ENCODE data around the gene AURKB.
"Not testable (repeated sequence)": the region's sequence is repeated elsewhere in the genome, so short reads cannot be mapped to it uniquely, and the experiment has no call there.

Gene AURKB

DNA sequence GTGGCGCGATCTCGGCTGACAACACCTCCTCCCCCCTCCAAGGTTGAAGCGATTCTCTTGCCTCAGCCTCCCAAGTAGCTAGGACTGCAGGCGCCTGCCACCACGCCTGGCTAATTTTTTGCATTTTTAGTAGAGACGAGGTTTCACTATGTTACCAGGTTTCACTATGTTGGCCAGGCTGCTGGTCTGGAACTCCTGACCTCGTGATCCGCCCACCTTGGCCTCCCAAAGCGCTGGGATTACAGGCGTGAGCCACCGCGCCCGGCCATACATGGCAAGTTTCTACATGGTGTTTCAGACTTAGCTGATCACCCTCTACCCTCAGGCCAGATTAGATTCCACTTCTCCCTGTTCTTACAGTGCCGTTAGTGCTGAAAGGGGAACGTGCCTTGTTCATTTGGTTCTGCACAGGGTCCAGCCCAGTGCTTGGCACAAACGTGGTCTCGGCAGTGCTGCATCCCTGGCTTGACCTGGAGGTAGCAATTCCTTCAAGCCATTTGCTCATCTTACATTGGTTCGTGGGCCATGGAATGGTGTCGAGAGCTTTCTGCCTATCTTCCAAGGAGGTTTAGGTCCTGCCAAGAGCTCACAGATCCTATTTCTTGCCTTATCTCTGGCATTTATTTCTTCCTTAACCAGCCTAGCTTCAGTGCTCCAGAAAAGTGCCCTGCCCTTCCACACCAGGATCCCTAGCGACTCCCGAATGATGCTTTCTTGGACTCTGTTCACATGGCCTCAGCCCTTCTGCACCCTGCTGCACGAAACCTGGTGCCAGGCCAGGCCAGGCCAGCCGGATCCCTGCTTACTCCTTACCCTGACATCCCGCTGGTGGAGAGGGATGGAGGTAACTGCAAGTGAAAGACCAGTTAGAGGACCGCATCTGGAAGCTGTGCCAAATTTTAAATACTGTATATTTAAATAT lies 14.8 kb upstream of the AURKB start:
- no peak for DNase-seq (ENCODE audit: low spot score)

DNA sequence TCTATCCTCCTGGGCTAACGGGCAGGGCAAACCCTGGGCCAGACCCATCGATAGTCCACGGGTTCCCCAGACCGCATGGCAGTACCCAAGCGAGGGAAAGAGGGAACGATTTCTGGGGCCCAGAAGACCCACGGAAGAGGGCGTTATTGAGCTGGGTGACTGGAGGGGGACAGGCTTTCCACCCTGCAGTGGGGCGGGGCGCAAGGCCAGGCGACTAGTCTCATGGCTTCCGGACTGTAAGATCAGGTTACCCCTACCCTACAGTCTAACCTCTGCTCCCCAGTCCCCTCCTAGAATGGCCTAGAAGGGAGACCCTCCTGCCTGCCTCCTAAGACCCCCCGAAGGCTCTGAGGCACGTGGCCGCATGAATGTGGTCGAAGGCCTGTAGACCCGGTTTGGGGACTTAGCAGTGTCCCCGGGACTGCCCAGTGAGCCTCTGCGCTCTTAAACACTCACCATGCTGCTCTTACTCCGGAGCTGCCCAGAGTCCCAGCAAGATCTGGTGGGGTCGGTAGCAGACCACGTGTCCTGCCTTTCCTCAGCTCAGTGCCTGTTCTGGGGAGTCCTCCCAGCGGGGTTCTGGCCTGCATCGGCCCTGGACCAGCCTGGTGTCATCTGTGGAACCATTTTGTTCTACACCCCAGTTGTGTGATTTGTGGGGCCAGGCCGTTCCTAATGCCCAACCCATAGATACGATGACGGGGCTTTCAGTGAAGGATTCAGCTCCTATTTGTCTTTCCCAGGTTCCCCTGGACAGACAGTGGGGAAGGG lies 13.2 kb upstream of the AURKB start:
- peak; percentile 90 for DNase-seq (ENCODE audit: low spot score)

DNA sequence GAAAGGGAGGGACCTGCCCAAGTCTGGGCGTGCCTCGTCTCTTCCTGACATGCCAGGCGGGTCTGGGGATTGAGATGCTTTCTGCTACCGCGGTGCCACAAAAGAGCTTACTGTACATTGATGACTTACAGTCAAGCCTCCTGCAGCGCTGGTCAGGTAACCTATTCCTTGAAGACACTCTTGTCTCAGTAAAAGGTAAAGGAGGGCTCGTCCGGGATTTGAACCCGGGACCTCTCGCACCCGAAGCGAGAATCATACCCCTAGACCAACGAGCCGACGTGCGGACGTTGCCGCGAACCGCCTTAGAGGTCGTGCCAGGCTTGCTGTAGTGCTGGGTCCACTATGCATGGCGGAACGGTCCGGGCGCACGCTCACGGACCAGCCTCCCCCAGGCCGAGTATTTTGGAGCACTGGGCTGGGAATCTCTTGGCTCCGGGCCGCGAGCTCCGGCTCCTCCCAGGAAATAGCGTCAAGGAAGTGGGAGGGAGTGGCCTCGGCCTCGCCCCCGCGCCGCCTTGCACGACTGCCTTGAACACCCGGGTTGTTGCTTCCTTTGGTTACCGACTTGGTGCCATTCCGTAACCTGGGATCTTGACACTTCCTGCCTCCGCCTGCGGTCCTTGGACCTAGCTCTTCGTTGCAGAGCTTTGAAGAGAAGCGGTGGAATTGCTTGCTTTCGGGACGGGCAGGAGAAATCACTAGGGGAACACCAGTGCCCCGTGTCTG lies 12.4 kb upstream of the AURKB start:
- DNase-seq (ENCODE audit: low spot score): peak; percentile 94

DNA sequence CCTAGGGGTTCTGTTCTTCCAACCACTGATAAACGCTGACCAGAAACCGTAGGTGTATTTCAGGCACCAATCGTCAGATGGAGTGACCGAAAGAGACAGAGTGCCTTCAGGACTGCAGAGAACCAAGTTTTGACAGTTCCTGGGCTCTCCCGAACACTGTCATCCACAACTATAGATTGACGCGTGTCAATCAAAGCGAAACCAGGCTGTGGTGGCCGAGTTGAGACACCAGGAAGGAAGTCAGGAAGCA lies 11.9 kb upstream of the AURKB start:
- peak; percentile 94 for DNase-seq (ENCODE audit: low spot score)

DNA sequence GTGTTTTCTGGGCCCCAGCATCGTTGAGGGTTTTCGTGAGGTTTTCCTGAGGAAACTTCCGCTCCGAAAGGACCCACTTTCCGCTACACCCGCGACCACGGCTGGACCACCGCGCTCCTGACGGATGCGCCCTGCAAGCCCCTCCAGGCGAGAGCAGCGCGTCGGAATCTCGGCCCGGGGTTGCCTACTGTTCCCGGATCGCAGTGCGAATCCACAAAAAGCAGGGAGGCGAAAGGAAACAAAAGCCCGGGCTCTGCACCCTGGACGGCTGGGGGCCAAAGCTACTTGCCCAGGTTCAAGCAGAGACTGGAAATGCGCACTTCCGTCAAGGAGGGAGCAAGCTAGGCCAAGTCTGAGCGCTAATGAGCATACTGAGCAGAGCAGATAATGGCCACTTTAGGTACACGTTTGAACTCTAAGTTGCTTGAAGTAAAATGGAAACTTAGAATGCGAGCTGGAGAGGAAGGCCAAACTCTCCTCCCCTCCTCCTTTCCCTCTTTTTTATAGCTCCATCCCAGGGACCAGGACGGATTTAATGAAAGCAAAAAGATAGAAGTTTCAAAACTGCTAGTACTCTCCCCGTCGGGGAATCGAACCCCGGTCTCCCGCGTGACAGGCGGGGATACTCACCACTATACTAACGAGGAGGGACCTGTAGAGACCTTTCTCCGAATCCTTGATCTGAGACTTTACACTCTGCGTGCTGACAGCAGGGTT lies 11.4 kb upstream of the AURKB start:
- DNase-seq (ENCODE audit: low spot score): peak; percentile 91

DNA sequence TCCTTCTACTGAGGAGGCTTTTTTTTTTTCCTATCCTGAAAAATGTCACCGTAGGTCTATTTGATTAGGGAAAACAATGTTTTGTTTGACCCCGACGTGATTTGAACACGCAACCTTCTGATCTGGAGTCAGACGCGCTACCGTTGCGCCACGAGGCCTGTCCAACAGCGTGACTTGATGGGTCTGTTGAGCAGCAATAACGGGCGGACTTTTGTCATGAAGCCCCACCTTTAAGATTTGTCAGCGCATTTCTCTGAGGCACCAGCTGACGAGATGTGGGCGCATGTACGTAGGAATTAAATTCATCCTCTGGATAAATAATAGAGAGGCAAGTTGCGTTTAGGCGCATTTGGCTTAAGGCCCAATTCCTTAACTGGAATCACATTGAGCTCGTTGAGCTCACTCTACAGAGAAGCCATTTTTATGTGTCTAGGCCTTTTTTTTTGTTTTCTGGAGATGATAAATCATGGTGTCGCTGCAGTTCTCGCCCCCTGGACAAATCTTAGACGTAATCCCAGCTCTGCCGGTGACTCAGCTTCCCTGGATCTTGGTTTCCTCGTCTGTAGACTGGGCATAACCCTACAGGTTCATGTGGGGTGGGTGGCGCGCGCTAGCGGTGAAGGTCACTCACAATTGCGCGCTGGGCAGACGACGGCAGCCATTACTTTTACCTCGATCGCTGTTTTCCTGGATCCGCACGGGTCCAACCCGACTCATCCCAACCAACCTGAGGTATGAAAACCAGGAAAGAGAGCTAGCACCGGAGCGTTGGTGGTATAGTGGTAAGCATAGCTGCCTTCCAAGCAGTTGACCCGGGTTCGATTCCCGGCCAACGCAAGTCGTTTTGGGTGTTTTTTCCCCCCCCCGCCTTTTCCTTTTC lies 10.6 kb upstream of the AURKB start:
- DNase-seq (ENCODE audit: low spot score): peak; percentile 92

DNA sequence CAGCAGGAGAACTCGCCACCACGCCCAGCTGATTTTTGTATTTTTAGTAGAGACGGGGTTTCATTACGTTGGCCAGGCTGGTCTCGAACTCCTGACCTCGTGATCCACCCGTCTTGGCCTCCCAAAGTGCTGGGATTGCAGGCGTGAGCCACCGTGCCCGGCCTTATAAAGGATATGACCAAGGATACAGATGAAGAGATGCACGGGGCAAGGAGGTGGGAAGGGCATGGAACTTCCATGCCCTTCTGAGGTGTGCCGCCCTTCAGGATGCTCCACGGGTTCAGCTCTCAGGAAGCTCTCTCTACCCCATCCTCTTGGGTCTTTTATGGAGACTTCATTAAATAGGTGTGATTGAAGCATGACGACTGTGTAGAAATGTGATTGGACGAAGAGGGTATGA lies 3.6 kb upstream of the AURKB start:
- DNase-seq (ENCODE audit: low spot score): not testable (repeated sequence)

DNA sequence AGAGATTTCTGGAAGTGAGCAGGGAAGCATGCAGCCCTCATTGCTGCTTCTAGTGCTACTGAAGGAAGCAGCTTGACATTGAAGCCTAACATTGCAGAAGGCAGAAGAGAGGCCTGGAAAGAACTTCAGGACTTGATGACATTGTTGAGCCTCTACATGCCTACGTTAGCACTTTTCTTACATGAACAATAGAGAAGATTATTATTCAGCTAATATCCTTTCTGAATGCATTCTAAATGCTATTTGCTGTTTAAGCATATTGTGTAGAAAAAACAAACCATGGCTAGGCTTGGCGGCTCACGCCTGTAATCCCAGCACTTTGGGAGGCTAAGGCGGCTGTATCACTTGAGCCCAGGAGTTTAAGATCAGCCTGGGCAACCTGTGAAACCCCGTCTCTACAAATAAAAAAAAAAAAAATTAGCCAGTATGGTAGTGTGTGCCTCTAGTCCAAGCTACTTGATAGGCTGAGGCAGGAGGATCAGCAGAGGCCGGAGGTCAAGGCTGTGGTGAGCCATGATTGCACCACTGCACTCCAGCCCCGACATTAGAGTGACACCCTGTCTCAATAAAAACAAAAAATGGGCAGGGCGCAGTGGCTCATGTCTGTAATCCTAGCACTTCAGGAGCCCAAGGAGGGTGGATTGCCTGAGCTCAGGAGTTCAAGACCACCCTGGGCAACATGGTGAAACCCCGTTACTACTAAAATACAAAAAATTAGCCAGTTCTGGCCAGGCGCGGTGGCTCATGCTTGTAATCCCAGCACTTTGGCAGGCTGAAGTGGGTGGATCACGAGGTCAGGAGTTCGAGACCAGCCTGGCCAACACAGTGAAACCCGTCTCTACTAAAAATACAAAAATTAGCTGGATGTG lies 2.2 kb upstream of the AURKB start:
- DNase-seq (ENCODE audit: low spot score): no peak

DNA sequence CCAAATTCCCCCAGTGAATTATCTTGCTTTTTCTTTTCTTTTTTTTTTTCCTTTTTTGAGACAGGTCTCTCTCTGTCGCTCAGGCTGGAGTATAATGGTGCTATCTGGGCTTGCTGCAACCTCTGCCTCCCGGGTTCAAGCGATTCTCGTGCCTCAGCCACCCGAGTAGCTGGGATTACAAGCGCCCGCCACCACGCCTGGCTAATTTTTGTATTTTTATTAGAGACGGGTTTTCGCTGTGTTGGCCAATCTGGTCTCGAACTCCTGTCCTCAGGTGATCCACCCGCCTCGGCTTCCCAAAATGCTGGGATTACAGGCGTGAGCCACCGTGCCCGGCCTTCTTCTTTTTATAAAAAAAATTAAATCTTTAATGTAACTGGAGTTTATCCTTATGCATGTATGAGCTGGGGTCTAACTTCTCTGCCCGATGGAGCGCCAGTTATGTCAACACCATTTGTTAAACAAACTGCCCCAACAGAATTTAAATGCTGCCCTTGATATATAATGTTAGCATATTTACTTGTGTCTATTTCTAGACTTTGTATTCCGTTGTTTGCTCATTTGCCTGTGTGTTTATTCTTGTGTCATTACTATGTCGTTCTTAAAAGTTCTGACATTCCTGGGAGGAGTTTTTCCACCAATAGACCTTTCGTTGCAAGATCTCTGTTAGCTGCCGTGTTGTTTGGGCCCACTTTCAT lies 535 bp upstream of the AURKB start:
- DNase-seq (ENCODE audit: low spot score): no peak

DNA sequence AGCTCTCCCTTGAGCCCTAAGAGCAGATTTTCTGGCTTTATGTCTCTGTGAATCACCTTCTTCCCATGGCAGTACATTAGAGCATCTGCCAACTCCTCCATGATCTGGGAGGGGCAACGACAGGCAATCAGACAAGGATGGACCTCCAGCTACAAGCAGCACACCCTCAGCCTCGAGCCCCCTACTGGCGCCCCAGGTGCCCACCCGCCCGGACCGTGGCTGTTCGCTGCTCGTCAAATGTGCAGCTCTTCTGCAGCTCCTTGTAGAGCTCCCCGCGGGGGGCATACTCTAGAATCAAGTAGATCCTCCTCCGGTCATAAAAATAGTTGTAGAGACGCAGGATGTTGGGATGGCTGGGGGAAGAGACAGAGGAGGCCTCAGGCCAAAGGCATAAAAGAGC lies 3.8 kb downstream of the AURKB start:
- DNase-seq (ENCODE audit: low spot score): no peak

DNA sequence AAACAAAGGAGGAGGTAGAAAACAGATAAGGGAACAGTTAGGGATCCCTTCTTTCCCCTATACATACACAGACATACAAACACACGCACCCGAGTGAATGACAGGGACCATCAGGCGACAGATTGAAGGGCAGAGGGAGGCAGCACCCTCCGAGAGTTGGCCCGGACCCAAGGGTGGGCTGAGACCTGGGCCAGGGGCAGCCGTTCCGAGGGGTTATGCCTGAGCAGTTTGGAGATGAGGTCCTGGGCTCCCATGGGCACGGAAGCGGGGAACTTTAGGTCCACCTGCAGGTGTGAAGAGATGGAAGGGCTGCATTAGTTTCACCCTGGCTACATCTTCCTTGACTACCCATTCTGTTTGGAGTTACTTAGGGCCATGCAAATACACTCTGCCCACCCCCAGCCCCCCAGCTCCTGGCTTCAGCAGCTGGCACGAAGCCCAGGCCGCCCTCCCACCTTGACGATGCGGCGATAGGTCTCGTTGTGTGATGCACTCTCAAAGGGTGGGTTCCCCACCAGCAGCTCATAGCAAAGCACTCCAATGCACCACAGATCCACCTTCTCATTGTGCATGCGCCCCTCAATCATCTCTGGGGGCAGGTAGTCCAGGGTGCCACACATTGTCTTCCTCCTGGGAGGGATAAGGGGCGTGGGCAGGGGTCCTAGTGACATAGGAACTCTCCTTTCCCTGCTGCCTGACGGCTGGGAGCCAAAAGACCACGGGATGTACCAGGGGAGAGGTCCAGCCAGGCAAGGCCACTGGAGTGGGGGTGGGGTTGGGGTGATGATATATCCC lies 5.4 kb downstream of the AURKB start:
- DNase-seq (ENCODE audit: low spot score): no peak

DNA sequence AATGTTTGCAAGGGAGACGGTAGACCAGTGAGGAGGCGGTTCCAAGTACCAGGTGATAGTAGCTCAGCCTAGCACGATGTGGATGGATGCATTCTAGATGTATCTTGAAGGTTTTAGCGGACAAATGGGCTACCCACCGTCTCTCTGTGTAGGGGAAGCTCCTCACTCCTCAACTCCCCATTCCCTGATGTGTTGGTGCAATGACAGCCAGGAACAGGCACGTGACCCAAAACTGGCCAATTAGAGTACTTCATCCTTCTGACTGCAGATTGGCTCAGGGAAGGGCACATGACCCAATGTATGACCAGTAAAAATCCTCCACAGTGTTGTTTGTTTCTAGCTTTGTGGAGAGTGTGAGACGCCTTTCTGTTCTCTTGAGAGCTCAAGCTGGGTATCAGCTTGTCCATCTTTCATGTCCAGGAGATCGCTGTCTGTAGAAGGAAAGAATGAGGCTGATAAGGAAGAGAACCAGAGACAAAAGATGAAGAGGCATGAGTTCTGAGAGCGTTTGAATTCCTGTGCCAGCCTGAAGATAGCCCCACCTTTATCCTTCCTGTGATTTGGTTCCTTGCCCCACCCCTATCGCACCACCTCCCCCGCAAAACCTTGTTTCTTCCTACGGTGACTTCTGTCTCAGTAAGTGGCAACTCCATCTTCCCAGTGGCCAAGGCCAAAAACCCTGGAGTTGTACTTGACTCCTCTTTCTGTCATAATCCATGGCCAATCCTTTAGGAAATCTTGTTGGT lies 18.1 kb downstream of the AURKB start:
- DNase-seq (ENCODE audit: low spot score): peak; percentile 95

DNA sequence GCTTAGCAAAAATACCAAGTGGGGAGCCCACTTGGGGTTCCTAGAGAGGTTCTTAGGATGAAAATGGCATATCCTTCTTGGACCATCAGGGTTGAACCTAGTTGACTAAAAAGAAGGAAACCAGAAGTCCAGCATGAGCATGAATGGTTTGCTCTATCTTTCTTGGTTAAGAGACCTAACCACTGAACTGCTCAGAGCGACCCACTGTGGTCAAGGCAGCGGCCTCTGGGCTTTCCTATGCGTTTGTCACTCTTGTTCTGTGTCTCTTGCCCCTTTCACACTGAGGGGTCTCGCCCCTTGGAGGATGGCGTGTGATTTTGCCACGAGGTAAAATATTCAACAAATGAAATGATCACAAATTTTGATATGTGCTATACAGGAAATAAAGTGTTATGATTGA lies 19.9 kb downstream of the AURKB start:
- DNase-seq (ENCODE audit: low spot score): no peak

DNA sequence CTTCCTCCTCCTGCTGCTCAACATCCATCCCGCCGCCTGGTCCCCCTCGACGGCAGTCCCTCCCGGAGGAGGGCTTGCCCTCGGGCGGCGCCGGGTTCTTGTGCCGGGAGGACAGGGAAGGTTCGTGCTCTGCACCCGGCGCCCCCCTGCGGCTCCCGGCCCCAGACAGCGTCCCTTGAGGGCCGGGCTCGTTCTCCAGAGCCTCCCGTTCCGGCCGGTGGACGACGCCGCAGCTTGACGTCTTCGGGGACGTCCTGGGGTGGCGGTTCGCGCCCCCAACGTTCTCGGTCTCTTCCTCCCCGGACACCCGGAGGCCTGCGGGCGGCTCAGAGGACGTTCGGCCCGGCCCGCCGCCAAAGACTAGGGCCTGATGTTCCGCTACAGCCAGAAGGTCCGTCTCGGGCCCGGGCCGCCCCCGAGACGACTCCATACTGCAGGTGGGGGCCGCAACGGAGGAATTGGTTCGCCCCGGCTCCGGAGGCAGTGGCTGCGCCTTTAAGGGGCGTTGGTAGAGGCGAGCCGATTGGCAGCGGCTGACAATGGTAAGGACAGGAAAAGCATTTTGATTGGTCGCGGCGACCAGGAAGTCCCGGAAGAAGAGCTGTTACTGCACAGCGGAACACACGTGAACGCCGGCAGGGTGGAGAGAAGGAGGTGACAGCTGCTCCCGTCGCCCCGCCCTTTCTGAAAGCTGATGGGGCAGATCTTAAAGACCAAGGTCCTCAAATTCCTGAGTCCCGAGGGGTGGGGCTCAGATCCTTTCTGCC lies 20.5 kb downstream of the AURKB start, which contains the start of gene BORCS6:
TSS of gene BORCS6 (minus strand) at position 470 of the 767 bp plus-strand sequence. CDS start at position 430, 40 bp downstream.
- DNase-seq (ENCODE audit: low spot score): peak; percentile 99

DNA sequence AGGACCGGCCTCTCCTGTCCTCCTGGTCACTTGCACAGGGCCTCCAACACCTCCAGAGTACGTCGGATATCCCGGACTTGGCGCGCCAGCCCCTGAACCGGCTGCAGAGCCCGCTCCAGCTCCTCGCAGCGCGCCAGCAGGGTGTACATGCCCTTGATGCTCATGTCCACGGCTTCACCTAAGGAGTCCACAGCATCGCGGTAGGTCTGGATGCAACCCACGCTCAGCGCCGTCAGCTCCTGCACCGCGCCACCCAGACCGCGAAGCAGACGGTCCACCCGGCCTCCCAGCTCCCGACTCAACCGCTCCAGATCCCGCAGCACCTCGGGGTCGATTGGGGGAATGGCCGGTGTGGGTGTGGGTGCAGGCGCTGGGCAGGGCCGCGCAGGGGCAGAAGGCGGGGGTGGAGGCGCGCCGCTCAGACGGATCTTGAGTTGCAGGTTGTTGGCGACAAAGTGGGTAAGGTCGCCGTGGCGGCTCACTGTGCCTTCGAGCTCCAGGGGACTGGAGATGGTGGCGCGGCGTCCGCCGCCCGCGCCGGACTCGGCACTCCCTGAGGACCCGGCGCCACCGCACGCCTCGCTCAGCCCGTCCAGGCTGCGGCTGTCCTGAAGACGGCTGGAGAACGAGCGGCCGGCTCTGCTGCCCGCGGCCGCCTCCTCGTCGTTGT lies 21.2 kb downstream of the AURKB start:
- no peak for DNase-seq (ENCODE audit: low spot score)

DNA sequence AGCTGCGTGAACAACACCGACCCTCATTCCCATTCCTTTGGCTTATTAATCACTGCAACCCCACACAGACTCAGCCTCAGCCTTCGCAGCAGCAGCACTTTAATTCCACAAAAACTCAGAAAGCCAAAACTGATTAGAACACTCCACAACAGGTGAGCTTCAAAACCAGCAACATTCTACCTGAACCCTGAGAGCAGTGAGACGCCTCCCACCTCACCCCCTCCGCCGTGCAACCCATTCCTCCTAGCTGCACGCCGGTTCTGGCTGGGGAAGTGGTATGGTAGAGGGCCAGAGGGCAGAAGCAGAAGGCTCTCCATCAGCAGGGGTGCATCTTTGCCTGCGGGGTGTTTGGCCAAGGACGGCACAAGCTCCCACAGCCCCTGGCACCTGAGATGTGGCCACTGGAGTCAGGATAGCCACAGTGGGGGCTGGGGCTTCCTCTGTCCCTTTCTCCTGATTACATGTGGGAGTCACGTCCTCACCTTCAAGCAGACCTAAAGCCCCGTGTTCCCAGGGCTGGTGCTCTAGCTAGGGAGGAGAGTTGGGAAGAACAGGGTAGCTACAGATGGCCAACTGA lies 22.0 kb downstream of the AURKB start:
- DNase-seq (ENCODE audit: low spot score): no peak

Data from SW480 (cell line).